Epithelial cell of proximal tubule (primary cell): ENCODE measurements around the gene ACSL3. TPM values are rescaled to one million over a fixed set of nuclear protein-coding genes. Genes with fewer than 3 reads are reported as not detected.

Experiments
- DNase-seq: peaks from one replicate; pipeline ENCODE4 v3.0.0-alpha.2; 2011; ENCODE audit warnings: low read depth
- H3K4me3 ChIP-seq: 2 replicates; pipeline ENCODE4 v1.5.1; 2011; ENCODE audit warnings: low read depth, mild to moderate bottlenecking, low read length
- total RNA-seq: library from RNA; depleted of rRNA; stranded (reverse); fragments of >200 nt; gene quantifications from 2 replicates; pipeline ENCODE4 v1.2.3, GENCODE V29; 2015
- TF ChIP-seq, protein P1 (sequence below): conservative IDR thresholded peaks from 2 replicates; pipeline ENCODE4 v1.5.1; 2012; ENCODE audit warnings: low read depth, mild to moderate bottlenecking, low read length

The ACSL3 gene
- total RNA-seq, 1 donor from 2014 or later = 66.8 TPM

DNA sequence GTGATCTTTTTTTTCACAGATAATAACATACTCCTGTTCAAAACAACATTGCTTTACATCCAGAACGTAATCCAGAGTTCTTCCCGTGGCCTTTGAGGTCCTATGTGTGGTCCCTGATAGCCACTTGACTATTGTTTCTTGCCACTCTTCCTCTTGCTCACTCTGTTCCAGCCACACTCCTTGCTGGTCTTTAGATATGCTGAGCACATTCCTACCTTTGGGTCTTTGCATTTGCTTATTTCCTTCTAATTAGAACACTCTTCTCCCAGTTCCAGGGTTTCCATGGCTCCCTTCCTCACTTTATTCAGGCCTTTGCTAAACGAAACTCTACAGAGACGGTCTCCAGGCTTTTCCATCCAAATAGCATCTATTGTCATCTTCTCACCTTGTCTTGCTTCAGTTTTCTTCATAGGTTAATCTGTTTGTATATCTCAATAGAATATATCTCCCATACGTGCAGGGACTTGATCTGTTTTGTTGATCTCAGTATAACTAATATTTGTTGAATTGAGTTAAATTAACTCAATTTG lies 59.9 kb downstream of the ACSL3 start:
- TF ChIP-seq, protein P1, sequence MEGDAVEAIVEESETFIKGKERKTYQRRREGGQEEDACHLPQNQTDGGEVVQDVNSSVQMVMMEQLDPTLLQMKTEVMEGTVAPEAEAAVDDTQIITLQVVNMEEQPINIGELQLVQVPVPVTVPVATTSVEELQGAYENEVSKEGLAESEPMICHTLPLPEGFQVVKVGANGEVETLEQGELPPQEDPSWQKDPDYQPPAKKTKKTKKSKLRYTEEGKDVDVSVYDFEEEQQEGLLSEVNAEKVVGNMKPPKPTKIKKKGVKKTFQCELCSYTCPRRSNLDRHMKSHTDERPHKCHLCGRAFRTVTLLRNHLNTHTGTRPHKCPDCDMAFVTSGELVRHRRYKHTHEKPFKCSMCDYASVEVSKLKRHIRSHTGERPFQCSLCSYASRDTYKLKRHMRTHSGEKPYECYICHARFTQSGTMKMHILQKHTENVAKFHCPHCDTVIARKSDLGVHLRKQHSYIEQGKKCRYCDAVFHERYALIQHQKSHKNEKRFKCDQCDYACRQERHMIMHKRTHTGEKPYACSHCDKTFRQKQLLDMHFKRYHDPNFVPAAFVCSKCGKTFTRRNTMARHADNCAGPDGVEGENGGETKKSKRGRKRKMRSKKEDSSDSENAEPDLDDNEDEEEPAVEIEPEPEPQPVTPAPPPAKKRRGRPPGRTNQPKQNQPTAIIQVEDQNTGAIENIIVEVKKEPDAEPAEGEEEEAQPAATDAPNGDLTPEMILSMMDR = no peak
- DNase-seq = no peak

DNA sequence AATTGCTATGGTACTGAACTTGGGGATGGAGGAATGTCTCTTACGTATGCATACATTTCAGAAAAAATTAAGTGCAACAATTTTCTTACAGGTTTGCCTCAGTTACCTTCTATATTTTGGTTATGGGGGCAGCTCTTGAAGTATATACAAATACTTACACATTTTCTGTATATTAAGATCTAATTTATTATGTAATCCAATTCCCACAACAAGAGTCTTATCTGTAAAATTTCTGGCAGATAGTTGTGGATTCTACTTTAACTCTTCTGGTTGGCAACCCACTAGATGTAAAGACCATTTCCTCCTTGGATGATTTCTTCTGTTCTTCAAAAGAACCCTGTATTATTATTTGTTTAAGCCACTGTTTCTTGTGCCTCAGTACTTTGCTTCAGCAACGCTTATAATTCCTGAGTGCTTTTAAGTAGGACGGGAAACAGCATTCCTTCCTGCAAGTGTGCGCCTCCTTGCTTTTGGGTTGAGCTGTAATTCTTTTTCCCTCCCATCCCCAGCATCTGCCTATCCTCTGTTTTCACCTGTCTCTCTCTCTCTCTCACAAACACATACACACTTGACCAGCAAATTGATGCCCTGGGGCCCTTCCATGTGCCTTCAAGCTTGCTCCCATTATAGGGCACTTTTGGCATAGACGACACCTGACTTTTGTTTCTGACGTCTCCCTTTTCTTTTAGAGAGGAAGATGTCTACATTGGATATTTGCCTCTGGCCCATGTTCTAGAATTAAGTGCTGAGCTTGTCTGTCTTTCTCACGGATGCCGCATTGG lies 61.4 kb downstream of the ACSL3 start:
- TF ChIP-seq, protein P1 = no peak
- no peak overlapping the region for H3K4me3 ChIP-seq
- DNase-seq = no peak

More for the DNA sequence above, 59.9 kb downstream of the ACSL3 start:
- H3K4me3 ChIP-seq = no peak overlapping the region

DNA sequence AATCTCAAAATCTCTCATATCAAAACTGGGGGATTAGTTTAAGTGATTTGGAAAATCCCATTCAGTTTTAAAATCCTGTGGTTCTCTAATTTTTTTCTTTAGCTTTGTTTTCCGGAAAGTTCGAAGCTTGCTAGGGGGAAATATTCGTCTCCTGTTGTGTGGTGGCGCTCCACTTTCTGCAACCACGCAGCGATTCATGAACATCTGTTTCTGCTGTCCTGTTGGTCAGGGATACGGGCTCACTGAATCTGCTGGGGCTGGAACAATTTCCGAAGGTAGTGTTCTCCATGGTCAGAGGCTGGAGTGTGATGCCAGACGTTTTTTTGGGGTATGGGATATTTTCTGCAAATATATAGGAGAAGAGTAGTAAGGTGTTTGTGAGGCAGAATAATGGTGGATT lies 66.1 kb downstream of the ACSL3 start:
- no peak for DNase-seq
- TF ChIP-seq, protein P1 = no peak

GRCh38 chr2:222927600-222927999 lies 66.8 kb downstream of the ACSL3 start:
- TF ChIP-seq, protein P1 = no peak
- H3K4me3 ChIP-seq = no peak overlapping the region
- DNase-seq = no peak

More for the DNA sequence above, 66.1 kb downstream of the ACSL3 start:
- no peak overlapping the region for H3K4me3 ChIP-seq

- DNase-seq = no peak
- TF ChIP-seq, protein P1 = no peak
- H3K4me3 ChIP-seq = no peak overlapping the region
Measured at GRCh38 chr2:222928335-222928734, 67.5 kb downstream of the ACSL3 start.

DNA sequence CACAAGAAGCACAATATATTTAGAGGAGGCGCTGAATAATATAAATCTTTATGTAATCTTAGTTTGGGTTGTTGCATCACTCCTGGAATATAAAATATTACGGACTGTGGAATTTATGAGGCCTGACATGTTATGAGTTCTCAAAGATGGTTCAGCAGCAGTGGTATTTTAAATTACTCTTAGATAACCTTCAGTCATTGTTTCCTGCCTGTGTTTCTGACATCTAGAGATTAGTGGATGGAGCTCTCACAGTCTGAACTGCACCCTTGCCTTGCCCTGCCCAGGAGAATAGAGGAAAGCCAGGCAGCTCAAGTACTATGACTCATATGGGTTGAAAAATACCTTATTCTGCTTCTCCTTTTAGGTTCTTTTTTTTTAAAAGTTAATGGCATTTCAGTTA lies 70.0 kb downstream of the ACSL3 start:
- TF ChIP-seq, protein P1 = no peak
- DNase-seq = no peak
- no peak overlapping the region for H3K4me3 ChIP-seq

GRCh38 chr2:222931659-222932058 lies 70.8 kb downstream of the ACSL3 start:
- H3K4me3 ChIP-seq = no peak overlapping the region
- TF ChIP-seq, protein P1 = no peak
- DNase-seq = no peak
